SK-N-SH (cell line): ENCODE data around the gene VPS13C.

Experiments used
- CHD2 ChIP-seq: fragments of 150-350 bp; IDR thresholded peaks from 2 replicates; pipeline ENCODE4 v1.6.1; 2018; ENCODE audit warnings: low read length; ENCODE audit not compliant: partially characterized antibody
- EZH2phosphoT487 ChIP-seq: fragments of 200-600 bp; sonication (generic); IDR thresholded peaks from 2 replicates; pipeline ENCODE4 v1.6.1; 2017; ENCODE audit warnings: low read depth, mixed run types, mild to moderate bottlenecking, antibody characterized with exemption, moderate library complexity, borderline replicate concordance
- GABPA ChIP-seq: IDR thresholded peaks from 2 replicates; pipeline ENCODE4 v1.4.0; 2012; ENCODE audit warnings: low read depth, mild to moderate bottlenecking
- NFIC ChIP-seq: IDR thresholded peaks from 2 replicates; pipeline ENCODE4 v1.4.0; 2012; ENCODE audit warnings: borderline replicate concordance
- POLR2AphosphoS5 ChIP-seq: IDR thresholded peaks from 2 replicates; pipeline ENCODE4 v1.6.1; 2012; ENCODE audit warnings: low read depth, low read length
- RAD21 ChIP-seq: IDR thresholded peaks from 2 replicates; pipeline ENCODE4 v1.6.1; 2012; ENCODE audit warnings: mild to moderate bottlenecking, low read length
- SMC3 ChIP-seq: IDR thresholded peaks from 2 replicates; pipeline ENCODE4 v1.6.1; 2012; ENCODE audit warnings: low read depth, low read length, improper control_type of control experiment
- TAF1 ChIP-seq: IDR thresholded peaks from 2 replicates; pipeline ENCODE4 v1.6.1; 2012; ENCODE audit warnings: low read depth, mild to moderate bottlenecking, low read length, moderate library complexity, borderline replicate concordance
- TCF12 ChIP-seq: IDR thresholded peaks from 2 replicates; pipeline ENCODE4 v1.4.0; 2012
- YY1 ChIP-seq: IDR thresholded peaks from 2 replicates; pipeline ENCODE4 v1.4.0; 2012; ENCODE audit warnings: low read depth, mild to moderate bottlenecking
- TF ChIP-seq, protein P1 (sequence below): fragments of 200-600 bp; sonication (generic); IDR thresholded peaks from 2 replicates; pipeline ENCODE4 v1.6.1; 2017; ENCODE audit warnings: antibody characterized with exemption, mild to moderate bottlenecking, moderate library complexity
- TF ChIP-seq, protein P2 (sequence below): IDR thresholded peaks from 2 replicates; pipeline ENCODE4; 2012
- TF ChIP-seq, protein P3 (sequence below): IDR thresholded peaks from 2 replicates; pipeline ENCODE4 v1.4.0; 2012; ENCODE audit warnings: low read depth, borderline replicate concordance
- TF ChIP-seq, protein P4 (sequence below): IDR thresholded peaks from 2 replicates; pipeline ENCODE4 v1.4.0; 2012; ENCODE audit warnings: low read depth

DNA sequence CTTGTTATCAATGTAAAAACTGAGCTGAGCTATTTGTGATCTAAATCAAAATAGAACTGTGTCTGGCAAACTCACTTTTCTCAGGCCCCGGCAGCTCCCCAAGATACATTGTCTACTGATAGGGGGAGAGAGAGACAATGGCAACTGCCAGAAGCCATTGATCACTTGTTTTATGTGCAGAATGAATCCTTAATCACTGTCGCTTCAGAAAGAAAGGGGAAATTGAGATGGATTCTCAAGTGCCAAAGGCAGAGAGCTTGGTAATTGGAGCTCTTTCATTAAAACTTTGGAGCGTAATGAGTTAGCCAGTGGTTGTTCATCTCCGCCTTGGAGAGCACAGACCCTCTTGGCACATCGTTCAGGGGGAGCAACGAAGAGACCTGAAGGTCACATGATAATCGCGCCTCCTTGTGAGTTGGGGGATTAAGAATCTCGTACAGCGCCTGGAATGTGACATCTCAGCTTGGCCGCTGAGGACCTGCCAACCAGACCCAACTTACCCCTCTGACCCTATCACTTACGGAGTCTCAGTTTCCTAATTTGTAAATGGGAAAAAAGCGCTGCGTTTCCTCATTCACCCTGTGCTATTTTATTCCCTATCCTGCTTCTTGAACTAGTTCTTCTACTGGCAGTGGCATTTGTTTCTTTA is 252.8 kb downstream of the VPS13C start:
- TF ChIP-seq NFIC (no peak), POLR2AphosphoS5 (no peak), GABPA (no peak), SMC3 (no peak), YY1 (no peak), EZH2phosphoT487 (no peak), TAF1 (no peak), CHD2 (no peak), TCF12 (no peak), RAD21 (no peak)
- TF ChIP-seq, protein P1, sequence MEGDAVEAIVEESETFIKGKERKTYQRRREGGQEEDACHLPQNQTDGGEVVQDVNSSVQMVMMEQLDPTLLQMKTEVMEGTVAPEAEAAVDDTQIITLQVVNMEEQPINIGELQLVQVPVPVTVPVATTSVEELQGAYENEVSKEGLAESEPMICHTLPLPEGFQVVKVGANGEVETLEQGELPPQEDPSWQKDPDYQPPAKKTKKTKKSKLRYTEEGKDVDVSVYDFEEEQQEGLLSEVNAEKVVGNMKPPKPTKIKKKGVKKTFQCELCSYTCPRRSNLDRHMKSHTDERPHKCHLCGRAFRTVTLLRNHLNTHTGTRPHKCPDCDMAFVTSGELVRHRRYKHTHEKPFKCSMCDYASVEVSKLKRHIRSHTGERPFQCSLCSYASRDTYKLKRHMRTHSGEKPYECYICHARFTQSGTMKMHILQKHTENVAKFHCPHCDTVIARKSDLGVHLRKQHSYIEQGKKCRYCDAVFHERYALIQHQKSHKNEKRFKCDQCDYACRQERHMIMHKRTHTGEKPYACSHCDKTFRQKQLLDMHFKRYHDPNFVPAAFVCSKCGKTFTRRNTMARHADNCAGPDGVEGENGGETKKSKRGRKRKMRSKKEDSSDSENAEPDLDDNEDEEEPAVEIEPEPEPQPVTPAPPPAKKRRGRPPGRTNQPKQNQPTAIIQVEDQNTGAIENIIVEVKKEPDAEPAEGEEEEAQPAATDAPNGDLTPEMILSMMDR, result no peak
- TF ChIP-seq, protein P2, sequence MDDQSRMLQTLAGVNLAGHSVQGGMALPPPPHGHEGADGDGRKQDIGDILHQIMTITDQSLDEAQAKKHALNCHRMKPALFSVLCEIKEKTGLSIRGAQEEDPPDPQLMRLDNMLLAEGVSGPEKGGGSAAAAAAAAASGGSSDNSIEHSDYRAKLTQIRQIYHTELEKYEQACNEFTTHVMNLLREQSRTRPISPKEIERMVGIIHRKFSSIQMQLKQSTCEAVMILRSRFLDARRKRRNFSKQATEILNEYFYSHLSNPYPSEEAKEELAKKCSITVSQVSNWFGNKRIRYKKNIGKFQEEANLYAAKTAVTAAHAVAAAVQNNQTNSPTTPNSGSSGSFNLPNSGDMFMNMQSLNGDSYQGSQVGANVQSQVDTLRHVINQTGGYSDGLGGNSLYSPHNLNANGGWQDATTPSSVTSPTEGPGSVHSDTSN, result no peak
- TF ChIP-seq, protein P3, sequence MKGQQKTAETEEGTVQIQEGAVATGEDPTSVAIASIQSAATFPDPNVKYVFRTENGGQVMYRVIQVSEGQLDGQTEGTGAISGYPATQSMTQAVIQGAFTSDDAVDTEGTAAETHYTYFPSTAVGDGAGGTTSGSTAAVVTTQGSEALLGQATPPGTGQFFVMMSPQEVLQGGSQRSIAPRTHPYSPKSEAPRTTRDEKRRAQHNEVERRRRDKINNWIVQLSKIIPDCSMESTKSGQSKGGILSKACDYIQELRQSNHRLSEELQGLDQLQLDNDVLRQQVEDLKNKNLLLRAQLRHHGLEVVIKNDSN, result no peak
- TF ChIP-seq, protein P4, sequence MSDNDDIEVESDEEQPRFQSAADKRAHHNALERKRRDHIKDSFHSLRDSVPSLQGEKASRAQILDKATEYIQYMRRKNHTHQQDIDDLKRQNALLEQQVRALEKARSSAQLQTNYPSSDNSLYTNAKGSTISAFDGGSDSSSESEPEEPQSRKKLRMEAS, result no peak
